B cell (primary cell): ENCODE measurements around the gene ARRB1. TPM values are rescaled to one million over a fixed set of nuclear protein-coding genes. Genes with fewer than 3 reads are reported as not detected.

ENCODE experiments used
- ATAC-seq: fragments of 200-7000 bp; cut with Tn5 transposase; one replicate; pipeline ENCODE4 v1.10.0; 2021; ENCODE audit warnings: low read depth, mild to moderate bottlenecking, moderate number of reproducible peaks, moderate library complexity
- CTCF ChIA-PET: fragments of 350-600 bp; sonication (Branson Sonifier 250); formaldehyde crosslinking; loops from one replicate; lab custom pipeline; 2021; ENCODE audit warnings: antibody characterized with exemption, inconsistent platforms; lab: Charles Lee
- POLR2A ChIA-PET: fragments of 350-600 bp; sonication (Branson Sonifier 250); formaldehyde crosslinking; loops from one replicate; lab custom pipeline; 2021; ENCODE audit warnings: antibody characterized with exemption; lab: Charles Lee
- DNase-seq: peaks from one replicate; pipeline ENCODE4 v3.0.0; 2013
- H2AFZ ChIP-seq: 2 replicates; pipeline ENCODE4 v1.6.1; 2012; ENCODE audit warnings: mild to moderate bottlenecking, low read depth, low read length; ENCODE audit not compliant: insufficient read depth, poor library complexity, severe bottlenecking
- H3K27ac ChIP-seq, 2 donors: 1 replicate in 1 of 2; 2 replicates in 1 of 2; pipeline ENCODE4 v1.5.1; 2012 to 2013; ENCODE audit warnings: low read length in 2 of 2, mild to moderate bottlenecking in 2 of 2, moderate library complexity in 1 of 2
- H3K27me3 ChIP-seq, 4 experiments: fragments of 200-600 bp in 1 of 4; sonication (generic) in 1 of 4; replicated peaks in 1 of 4; 1 replicate in 2 of 4; 2 replicates in 2 of 4; pipeline versions ENCODE4 v1.6.1 to v1.7.0; 2013 to 2016; ENCODE audit warnings: low read length in 3 of 4, mild to moderate bottlenecking in 2 of 4, mixed read lengths in 1 of 4, moderate library complexity in 1 of 4; ENCODE audit not compliant: insufficient read depth in 4 of 4, control insufficient read depth in 3 of 4; ENCODE audit errors: control extremely low read depth in 1 of 4
- H3K36me3 ChIP-seq, 2 experiments: replicated peaks in 1 of 2; 1 replicate in 1 of 2; 2 replicates in 1 of 2; pipeline versions ENCODE4 v1.6.1 to v1.7.1; 2013; ENCODE audit warnings: low read length in 1 of 2; ENCODE audit not compliant: insufficient read depth in 2 of 2, control insufficient read depth in 1 of 2; ENCODE audit errors: control extremely low read depth in 1 of 2, extremely low read depth in 1 of 2
- H3K4me1 ChIP-seq, 2 donors: fragments of 200-600 bp in 1 of 2; sonication (generic) in 1 of 2; 1 replicate in 1 of 2; 2 replicates in 1 of 2; pipeline versions ENCODE4 v1.5.1 to v1.6.1; 2013 to 2017; ENCODE audit warnings: low read length in 2 of 2; ENCODE audit not compliant: control insufficient read depth in 2 of 2, insufficient read depth in 2 of 2
- H3K4me2 ChIP-seq: replicated peaks from 2 replicates; pipeline ENCODE3; 2012; ENCODE audit warnings: mild to moderate bottlenecking, low read depth, low read length; ENCODE audit not compliant: poor library complexity, severe bottlenecking
- H3K4me3 ChIP-seq, 5 experiments: fragments of 200-600 bp in 1 of 5; sonication (generic) in 1 of 5; 1 replicate in 3 of 5; 2 replicates in 2 of 5; pipeline versions ENCODE4 v1.5.1 to v1.7.0; 2011 to 2016; ENCODE audit warnings: low read length in 4 of 5, mild to moderate bottlenecking in 4 of 5, low read depth in 2 of 5, control low read depth in 1 of 5, moderate library complexity in 1 of 5; ENCODE audit not compliant: insufficient read depth in 1 of 5; ENCODE audit errors: control extremely low read depth in 1 of 5, extremely low read depth in 1 of 5
- H3K79me2 ChIP-seq: fragments of 200-600 bp; sonication (generic); one replicate; pipeline ENCODE4 v1.6.0; 2016; ENCODE audit warnings: low read length; ENCODE audit not compliant: control insufficient read depth, insufficient read depth
- H3K9ac ChIP-seq: fragments of 200-600 bp; sonication (generic); 2 replicates; pipeline ENCODE4 v1.6.1; 2017; ENCODE audit warnings: mild to moderate bottlenecking, low read length, moderate library complexity
- H3K9me3 ChIP-seq, 3 donors: one replicate each; pipeline versions ENCODE4 v1.6.1 to v1.7.1; 2013; ENCODE audit warnings: low read length in 2 of 3; ENCODE audit not compliant: control insufficient read depth in 2 of 3, insufficient read depth in 1 of 3; ENCODE audit errors: control extremely low read depth in 1 of 3
- H4K20me1 ChIP-seq: 2 replicates; pipeline ENCODE4 v1.6.0; 2012; ENCODE audit warnings: mild to moderate bottlenecking, low read length; ENCODE audit not compliant: insufficient read depth, control insufficient read depth, poor library complexity, severe bottlenecking
- H3K27ac Mint-ChIP-seq: one replicate; pipeline ENCODE4 v1.8.0; 2021; ENCODE audit warnings: mixed read lengths
- H3K27me3 Mint-ChIP-seq: one replicate; pipeline ENCODE4 v1.8.0; 2021; ENCODE audit warnings: mixed read lengths
- H3K4me1 Mint-ChIP-seq: one replicate; pipeline ENCODE4 v1.8.0; 2021; ENCODE audit warnings: mixed read lengths
- H3K4me3 Mint-ChIP-seq: one replicate; pipeline ENCODE4 v1.8.0; 2021; ENCODE audit warnings: mixed read lengths
- H3K9me3 Mint-ChIP-seq: one replicate; pipeline ENCODE4 v1.8.0; 2022; ENCODE audit warnings: mixed read lengths; ENCODE audit not compliant: insufficient read depth
- EZH2 ChIP-seq: IDR thresholded peaks from 2 replicates; pipeline ENCODE4 v1.6.1; 2012; ENCODE audit warnings: borderline replicate concordance, low read depth, mild to moderate bottlenecking, moderate library complexity, low read length; ENCODE audit not compliant: insufficient read depth, poor library complexity, severe bottlenecking
- WGBS: methylation state at CpG from one replicate; pipeline ENCODE4 v1.1.5; 2013; ENCODE audit warnings: missing lambda C conversion rate; ENCODE audit not compliant: insufficient coverage; 5-methylcytosine and 5-hydroxymethylcytosine counted together
- intact Hi-C: fragments of 100-400 bp; cut with micrococcal nuclease; formaldehyde crosslinking; loops from one replicate; pipeline ENCODE4 v1.10.0; 2022
- polyA plus RNA-seq: library from polyadenylated mRNA; depleted of rRNA; stranded (reverse); fragments of >200 nt; gene quantifications from 2 replicates; pipeline ENCODE4 v1.2.3, GENCODE V29; 2012
- total RNA-seq, 2 donors: library from RNA; stranded (reverse); fragments of 120-200 nt in 1 of 2; gene quantifications; 1 replicate in 1 of 2; 2 replicates in 1 of 2; pipeline versions ENCODE4 v1.2.3 to v1.2.4, GENCODE V29; 2013 to 2022
- TF ChIP-seq, protein P1 (sequence below): fragments of 200-600 bp; IDR thresholded peaks from one replicate; pipeline ENCODE4 v1.8.0; 2022; ENCODE audit warnings: antibody characterized with exemption, mild to moderate bottlenecking

The ARRB1 gene
- total and polyA plus RNA-seq, 2 donors (not counting 1 experiment from before 2014, with no cell fraction given), result 1.0 to 1.9 TPM

DNA sequence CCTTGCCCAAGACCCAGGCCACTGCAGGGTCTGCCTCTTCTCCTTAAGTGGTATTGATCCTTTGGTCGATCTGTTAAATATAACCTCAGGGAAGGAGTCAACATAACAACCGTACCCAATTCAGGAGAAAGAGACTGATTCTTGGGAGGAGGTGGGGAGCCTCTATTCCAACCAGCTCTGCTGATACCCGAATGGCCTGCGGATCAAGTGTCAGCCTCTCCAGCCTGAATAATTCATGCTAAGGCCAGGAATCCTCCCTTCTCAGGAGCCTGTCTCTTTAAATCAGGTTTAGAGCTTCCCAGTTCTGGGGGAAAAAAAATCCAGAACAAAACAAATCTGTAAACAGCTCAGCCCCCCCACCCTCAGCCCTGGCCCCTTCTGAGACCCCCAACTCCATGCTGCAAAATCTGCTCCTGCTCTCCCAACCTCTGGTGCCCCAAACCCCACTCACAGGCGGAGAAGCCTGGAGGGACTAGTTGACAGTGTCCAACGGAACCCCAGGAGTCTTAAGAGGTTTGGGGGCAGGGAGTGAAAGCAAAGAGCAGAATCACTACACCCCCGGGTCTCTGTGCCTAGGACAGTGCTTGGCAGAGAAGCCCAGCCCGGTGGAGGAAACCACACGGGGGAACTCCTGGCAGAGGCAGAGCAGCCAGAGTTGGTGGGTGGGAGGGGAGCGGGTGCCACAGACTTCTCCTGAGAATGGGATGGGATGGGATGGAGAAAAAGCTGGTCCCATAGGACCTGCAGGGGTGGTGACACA, 111.8 kb downstream of the ARRB1 start:
- Histone ChIP-seq H3K4me3 (no peak overlapping the region), H3K4me1 (peaks cover 12 to 15% of the 10 kb centered on the region in 2 donors), H4K20me1 (no peaks in the 10 kb centered on the region), H3K36me3 (no peaks in the 10 kb centered on the region), H3K9ac (no peak overlapping the region), H3K4me2 (peak overlapping the region; percentile 93), H3K27ac (no peak overlapping the region), H3K79me2 (no peaks in the 10 kb centered on the region), H3K27me3 (peaks cover 0 to 68% (median 29%) of the 10 kb centered on the region in 4 experiments), H3K9me3 (no peaks in the 10 kb centered on the region), H2AFZ (no peak overlapping the region)
- peak overlapping the region; percentile 73 for H3K4me3 Mint-ChIP-seq
- 49% methylated on average over 5 of the region's 10 CpGs for WGBS
- H3K9me3 Mint-ChIP-seq, result no peaks in the 10 kb centered on the region
- H3K4me1 Mint-ChIP-seq, result peaks cover 7% of the 10 kb centered on the region
- H3K27me3 Mint-ChIP-seq, result peaks cover 68% of the 10 kb centered on the region
- POLR2A ChIA-PET, result no interaction called here
- no peak for ATAC-seq
- CTCF ChIA-PET, result interaction anchor here (1.1 to 4.9 kb wide), 5 partner anchors 9 to 310 kb away, joined by 3 to 60 read pairs (median 24); no protein-coding TSS in a partner anchor
- H3K27ac Mint-ChIP-seq, result no peak overlapping the region
- TF ChIP-seq, protein P1, sequence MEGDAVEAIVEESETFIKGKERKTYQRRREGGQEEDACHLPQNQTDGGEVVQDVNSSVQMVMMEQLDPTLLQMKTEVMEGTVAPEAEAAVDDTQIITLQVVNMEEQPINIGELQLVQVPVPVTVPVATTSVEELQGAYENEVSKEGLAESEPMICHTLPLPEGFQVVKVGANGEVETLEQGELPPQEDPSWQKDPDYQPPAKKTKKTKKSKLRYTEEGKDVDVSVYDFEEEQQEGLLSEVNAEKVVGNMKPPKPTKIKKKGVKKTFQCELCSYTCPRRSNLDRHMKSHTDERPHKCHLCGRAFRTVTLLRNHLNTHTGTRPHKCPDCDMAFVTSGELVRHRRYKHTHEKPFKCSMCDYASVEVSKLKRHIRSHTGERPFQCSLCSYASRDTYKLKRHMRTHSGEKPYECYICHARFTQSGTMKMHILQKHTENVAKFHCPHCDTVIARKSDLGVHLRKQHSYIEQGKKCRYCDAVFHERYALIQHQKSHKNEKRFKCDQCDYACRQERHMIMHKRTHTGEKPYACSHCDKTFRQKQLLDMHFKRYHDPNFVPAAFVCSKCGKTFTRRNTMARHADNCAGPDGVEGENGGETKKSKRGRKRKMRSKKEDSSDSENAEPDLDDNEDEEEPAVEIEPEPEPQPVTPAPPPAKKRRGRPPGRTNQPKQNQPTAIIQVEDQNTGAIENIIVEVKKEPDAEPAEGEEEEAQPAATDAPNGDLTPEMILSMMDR, result no peak
- TF ChIP-seq EZH2, result no peak
- DNase-seq, result no peak
- intact Hi-C loops, result loop anchor here (2.0 kb wide), 1 partner anchor 311 kb away; no protein-coding TSS in a partner anchor
